Hepatocyte (in vitro differentiated cells): ENCODE measurements around the gene MGMT.

Experiments used
- EZH2 ChIP-seq: fragments of 200-600 bp; sonication (generic); IDR thresholded peaks from 2 replicates; pipeline ENCODE4 v1.6.1; 2016; ENCODE audit warnings: antibody characterized with exemption, mild to moderate bottlenecking, borderline replicate concordance
- EZH2phosphoT487 ChIP-seq: fragments of 200-600 bp; sonication (generic); IDR thresholded peaks from one replicate; pipeline ENCODE4 v1.6.1; 2018; ENCODE audit warnings: antibody characterized with exemption, mild to moderate bottlenecking, low read depth, moderate library complexity; ENCODE audit not compliant: unreplicated experiment, severe bottlenecking
- TF ChIP-seq, protein P1 (sequence below): fragments of 200-600 bp; sonication (generic); IDR thresholded peaks from 2 replicates; pipeline ENCODE4 v1.5.1; 2016; ENCODE audit warnings: antibody characterized with exemption, mild to moderate bottlenecking; ENCODE audit not compliant: poor library complexity

DNA sequence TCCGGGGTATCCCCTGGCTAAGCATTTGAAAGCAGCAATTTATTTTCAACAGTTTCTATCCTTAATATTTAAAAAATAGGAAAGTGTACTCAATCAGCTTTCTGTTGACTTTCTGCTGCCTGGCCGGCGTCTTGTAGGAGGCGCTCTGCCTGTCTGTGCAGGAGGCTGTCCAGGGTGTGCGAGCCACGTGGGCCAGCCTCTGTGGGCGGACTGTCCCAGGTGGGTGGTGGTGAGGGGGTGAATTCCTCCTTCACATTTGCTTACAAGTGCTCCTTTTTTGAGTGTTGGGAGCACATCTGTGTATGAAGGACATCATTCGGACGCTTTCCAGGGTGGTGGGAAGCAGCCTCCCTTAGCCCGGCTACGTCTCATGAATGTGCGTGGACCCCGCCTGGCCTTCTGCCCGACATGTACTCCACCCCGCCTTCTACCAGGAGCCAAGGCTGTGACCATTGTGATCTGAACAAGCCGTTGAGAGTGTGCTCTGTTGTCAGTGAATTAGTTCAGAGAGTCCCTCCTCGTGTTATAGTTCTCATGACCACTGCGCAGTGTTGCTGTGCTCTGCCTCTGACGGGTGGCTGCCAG lies 114.9 kb downstream of the MGMT start:
- TF ChIP-seq, protein P1, sequence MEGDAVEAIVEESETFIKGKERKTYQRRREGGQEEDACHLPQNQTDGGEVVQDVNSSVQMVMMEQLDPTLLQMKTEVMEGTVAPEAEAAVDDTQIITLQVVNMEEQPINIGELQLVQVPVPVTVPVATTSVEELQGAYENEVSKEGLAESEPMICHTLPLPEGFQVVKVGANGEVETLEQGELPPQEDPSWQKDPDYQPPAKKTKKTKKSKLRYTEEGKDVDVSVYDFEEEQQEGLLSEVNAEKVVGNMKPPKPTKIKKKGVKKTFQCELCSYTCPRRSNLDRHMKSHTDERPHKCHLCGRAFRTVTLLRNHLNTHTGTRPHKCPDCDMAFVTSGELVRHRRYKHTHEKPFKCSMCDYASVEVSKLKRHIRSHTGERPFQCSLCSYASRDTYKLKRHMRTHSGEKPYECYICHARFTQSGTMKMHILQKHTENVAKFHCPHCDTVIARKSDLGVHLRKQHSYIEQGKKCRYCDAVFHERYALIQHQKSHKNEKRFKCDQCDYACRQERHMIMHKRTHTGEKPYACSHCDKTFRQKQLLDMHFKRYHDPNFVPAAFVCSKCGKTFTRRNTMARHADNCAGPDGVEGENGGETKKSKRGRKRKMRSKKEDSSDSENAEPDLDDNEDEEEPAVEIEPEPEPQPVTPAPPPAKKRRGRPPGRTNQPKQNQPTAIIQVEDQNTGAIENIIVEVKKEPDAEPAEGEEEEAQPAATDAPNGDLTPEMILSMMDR = no peak
- TF ChIP-seq EZH2phosphoT487 (no peak), EZH2 (no peak)
